ENCODE measurements around the gene RTN1.

DNA sequence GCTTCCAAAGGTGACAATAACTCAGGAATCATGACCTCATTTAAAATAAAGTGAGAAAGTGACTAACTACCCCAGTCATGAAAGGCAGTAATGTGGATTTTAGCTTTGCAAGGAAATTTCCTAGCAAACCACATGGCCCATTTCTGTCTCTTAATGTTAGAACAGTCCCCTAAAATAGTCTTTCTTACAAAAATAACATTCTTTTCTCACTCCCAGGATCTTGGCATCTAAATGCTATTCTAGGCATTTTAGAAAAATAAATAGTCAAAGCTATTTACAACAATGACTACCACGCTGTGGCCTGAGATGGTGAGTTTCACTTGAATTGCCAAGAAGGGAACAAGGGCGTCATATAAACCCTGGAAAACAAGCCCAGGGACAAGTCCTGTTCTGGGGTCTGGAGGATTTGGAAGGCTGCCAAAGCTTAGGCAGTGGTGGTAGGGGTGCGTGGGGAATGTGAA, 192.8 kb downstream of the RTN1 start:
- TF ChIP-seq, protein P1, sequence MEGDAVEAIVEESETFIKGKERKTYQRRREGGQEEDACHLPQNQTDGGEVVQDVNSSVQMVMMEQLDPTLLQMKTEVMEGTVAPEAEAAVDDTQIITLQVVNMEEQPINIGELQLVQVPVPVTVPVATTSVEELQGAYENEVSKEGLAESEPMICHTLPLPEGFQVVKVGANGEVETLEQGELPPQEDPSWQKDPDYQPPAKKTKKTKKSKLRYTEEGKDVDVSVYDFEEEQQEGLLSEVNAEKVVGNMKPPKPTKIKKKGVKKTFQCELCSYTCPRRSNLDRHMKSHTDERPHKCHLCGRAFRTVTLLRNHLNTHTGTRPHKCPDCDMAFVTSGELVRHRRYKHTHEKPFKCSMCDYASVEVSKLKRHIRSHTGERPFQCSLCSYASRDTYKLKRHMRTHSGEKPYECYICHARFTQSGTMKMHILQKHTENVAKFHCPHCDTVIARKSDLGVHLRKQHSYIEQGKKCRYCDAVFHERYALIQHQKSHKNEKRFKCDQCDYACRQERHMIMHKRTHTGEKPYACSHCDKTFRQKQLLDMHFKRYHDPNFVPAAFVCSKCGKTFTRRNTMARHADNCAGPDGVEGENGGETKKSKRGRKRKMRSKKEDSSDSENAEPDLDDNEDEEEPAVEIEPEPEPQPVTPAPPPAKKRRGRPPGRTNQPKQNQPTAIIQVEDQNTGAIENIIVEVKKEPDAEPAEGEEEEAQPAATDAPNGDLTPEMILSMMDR (IDR thresholded peaks at IDR 0.05), result no peak
- no peak for TF ChIP-seq POLR2A (IDR thresholded peaks at IDR 0.05)
